SK-N-SH treated with all-trans-retinoic acid at 6 μM for 48 hours (cell line): ENCODE measurements around the gene SPR.

Experiments used
- ATAC-seq: fragments of 200-7000 bp; cut with Tn5 transposase; 3 replicates; pipeline ENCODE4 v1.9.1; 2020; ENCODE audit warnings: mild to moderate bottlenecking, moderate library complexity
- BACH2 ChIP-seq: fragments of 250-450 bp; sonication (Bioruptor Pico); IDR thresholded peaks from 2 replicates; pipeline ENCODE4 v1.9.0; 2021; ENCODE audit warnings: mild to moderate bottlenecking, borderline replicate concordance
- GLIS3 ChIP-seq: fragments of 250-450 bp; sonication (Bioruptor Pico); IDR thresholded peaks from 2 replicates; pipeline ENCODE4 v1.5.0; 2020; ENCODE audit warnings: mild to moderate bottlenecking, moderate library complexity
- ISL1 ChIP-seq: fragments of 250-450 bp; sonication (Bioruptor Pico); IDR thresholded peaks from 2 replicates; pipeline ENCODE4 v2.1.2; 2022; ENCODE audit warnings: mild to moderate bottlenecking, moderate library complexity
- OSR1 ChIP-seq: fragments of 250-450 bp; sonication (Bioruptor Pico); IDR thresholded peaks from 2 replicates; pipeline ENCODE4 v1.8.0; 2022; ENCODE audit warnings: moderate library complexity, mild to moderate bottlenecking, inconsistent platforms
- PPARA ChIP-seq: fragments of 250-450 bp; sonication (Bioruptor Pico); IDR thresholded peaks from 2 replicates; pipeline ENCODE4 v1.5.0; 2020; ENCODE audit warnings: mild to moderate bottlenecking, borderline replicate concordance
- RARB ChIP-seq: fragments of 250-450 bp; sonication (Bioruptor Pico); IDR thresholded peaks from 2 replicates; pipeline ENCODE4 v1.8.0; 2021; ENCODE audit warnings: mild to moderate bottlenecking, moderate library complexity
- SNAI2 ChIP-seq: fragments of 250-450 bp; sonication (Bioruptor Pico); IDR thresholded peaks from 2 replicates; pipeline ENCODE4 v1.5.0; 2020; ENCODE audit warnings: mild to moderate bottlenecking, moderate library complexity
- TCF4 ChIP-seq: fragments of 250-450 bp; sonication (Bioruptor Pico); IDR thresholded peaks from 2 replicates; pipeline ENCODE4 v1.8.0; 2021; ENCODE audit warnings: mild to moderate bottlenecking, moderate library complexity, borderline replicate concordance
- TOX ChIP-seq: fragments of 250-450 bp; sonication (Bioruptor Pico); IDR thresholded peaks from 2 replicates; pipeline ENCODE4 v1.8.0; 2021; ENCODE audit warnings: mild to moderate bottlenecking, moderate library complexity, borderline replicate concordance
- ZFP3 ChIP-seq: fragments of 250-450 bp; sonication (Bioruptor Pico); IDR thresholded peaks from 2 replicates; pipeline ENCODE4 v1.5.0; 2020; ENCODE audit warnings: mild to moderate bottlenecking, moderate library complexity
- ZNF565 ChIP-seq: fragments of 450-650 bp; formaldehyde crosslinking; conservative IDR thresholded peaks from 2 replicates; pipeline ENCODE4 v1.5.0; 2020; ENCODE audit warnings: low read depth, mild to moderate bottlenecking, moderate library complexity
- ZNF70 ChIP-seq: fragments of 450-650 bp; formaldehyde crosslinking; IDR thresholded peaks from 2 replicates; pipeline ENCODE4 v1.5.0; 2020; ENCODE audit warnings: mild to moderate bottlenecking, moderate library complexity
- TF ChIP-seq, protein P1 (sequence below): fragments of 250-450 bp; sonication (Bioruptor Pico); IDR thresholded peaks from 2 replicates; pipeline ENCODE4 v1.5.1; 2020; ENCODE audit warnings: low read depth, mild to moderate bottlenecking, moderate library complexity
- TF ChIP-seq, protein P2 (sequence below): fragments of 250-450 bp; sonication (Bioruptor Pico); IDR thresholded peaks from 2 replicates; pipeline ENCODE4 v1.5.1; 2021; ENCODE audit warnings: mild to moderate bottlenecking, moderate library complexity
- TF ChIP-seq, protein P3 (sequence below): fragments of 250-450 bp; sonication (Bioruptor Pico); IDR thresholded peaks from 2 replicates; pipeline ENCODE4 v1.5.0; 2020; ENCODE audit warnings: mild to moderate bottlenecking, moderate library complexity
- TF ChIP-seq, protein P4 (sequence below): fragments of 250-450 bp; sonication (Bioruptor Pico); IDR thresholded peaks from 2 replicates; pipeline ENCODE4 v1.8.0; 2020; ENCODE audit warnings: mild to moderate bottlenecking, moderate library complexity, borderline replicate concordance

SPR gene

DNA sequence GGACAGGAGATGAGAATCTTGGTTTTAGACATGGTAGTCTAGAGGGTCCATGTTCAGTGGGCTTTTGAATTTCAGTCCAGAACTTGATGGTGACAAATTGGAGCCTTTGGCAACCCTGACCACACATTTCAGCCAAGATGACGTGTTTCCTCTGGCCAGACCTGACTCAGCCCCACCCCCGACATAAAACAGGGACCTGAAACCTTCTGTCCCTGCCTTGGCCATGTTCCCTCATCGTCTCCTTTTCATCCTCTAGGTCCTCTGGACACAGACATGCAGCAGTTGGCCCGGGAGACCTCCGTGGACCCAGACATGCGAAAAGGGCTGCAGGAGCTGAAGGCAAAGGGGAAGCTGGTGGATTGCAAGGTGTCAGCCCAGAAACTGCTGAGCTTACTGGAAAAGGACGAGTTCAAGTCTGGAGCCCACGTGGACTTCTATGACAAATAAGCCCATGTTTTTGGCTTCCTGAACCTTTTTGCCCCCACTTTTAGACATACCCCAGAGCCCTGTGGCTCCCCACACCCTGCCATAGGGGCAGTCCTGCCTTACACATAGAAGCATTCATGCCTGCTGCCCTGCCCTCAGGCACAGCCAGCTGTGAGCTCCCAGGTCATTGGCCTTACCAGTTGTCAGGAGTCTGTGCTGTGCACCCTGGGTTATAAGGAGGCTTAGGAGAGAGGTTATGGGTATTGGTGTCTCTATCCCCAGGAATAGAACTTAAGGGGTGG, 4.0 kb downstream of the SPR start:
- no peak for ATAC-seq
- TF ChIP-seq ZNF565 (CRISPR knock-in tag) (no peak), PPARA (CRISPR knock-in tag) (no peak), SNAI2 (no peak)
- TF ChIP-seq, protein P1, sequence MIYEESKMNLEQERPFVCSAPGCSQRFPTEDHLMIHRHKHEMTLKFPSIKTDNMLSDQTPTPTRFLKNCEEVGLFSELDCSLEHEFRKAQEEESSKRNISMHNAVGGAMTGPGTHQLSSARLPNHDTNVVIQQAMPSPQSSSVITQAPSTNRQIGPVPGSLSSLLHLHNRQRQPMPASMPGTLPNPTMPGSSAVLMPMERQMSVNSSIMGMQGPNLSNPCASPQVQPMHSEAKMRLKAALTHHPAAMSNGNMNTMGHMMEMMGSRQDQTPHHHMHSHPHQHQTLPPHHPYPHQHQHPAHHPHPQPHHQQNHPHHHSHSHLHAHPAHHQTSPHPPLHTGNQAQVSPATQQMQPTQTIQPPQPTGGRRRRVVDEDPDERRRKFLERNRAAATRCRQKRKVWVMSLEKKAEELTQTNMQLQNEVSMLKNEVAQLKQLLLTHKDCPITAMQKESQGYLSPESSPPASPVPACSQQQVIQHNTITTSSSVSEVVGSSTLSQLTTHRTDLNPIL (CRISPR knock-in tag) = no peak
- TF ChIP-seq, protein P2, sequence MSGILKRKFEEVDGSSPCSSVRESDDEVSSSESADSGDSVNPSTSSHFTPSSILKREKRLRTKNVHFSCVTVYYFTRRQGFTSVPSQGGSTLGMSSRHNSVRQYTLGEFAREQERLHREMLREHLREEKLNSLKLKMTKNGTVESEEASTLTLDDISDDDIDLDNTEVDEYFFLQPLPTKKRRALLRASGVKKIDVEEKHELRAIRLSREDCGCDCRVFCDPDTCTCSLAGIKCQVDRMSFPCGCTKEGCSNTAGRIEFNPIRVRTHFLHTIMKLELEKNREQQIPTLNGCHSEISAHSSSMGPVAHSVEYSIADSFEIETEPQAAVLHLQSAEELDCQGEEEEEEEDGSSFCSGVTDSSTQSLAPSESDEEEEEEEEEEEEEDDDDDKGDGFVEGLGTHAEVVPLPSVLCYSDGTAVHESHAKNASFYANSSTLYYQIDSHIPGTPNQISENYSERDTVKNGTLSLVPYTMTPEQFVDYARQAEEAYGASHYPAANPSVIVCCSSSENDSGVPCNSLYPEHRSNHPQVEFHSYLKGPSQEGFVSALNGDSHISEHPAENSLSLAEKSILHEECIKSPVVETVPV (CRISPR knock-in tag) = no peak

DNA sequence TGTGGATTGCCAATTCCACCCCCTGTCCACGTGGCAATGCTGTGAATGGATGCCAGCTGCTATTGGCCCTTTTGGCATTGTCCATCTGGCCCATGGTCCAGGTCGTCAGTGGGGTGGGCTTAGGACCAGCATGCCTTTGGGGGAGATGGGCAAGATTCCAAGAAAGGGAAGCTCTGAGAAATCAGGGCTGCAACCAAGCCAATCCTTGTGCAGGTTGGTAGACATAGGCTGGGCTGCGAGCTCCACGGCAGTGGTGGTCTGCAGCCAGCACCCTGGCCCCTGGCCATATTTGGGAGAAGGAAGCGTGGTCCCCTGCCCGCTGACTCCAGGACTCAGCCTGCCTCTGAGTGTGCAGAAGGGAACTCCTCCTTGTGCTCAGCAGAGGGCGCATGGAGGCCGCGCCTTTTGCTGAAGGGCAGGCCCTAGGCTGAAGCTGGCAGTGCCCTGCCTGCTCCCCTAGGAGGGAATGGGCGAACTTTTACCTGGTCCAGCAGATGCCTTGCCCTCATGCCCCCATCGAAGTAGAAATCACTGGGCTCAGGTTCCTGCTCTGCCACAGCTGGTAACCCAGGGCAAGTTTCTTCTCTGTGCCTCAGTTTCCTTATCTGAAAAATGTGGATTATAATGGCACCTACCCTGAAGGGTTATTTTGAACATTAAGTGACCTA, 5.4 kb downstream of the SPR start:
- peak; percentile 93 for ATAC-seq
- TF ChIP-seq, protein P3, sequence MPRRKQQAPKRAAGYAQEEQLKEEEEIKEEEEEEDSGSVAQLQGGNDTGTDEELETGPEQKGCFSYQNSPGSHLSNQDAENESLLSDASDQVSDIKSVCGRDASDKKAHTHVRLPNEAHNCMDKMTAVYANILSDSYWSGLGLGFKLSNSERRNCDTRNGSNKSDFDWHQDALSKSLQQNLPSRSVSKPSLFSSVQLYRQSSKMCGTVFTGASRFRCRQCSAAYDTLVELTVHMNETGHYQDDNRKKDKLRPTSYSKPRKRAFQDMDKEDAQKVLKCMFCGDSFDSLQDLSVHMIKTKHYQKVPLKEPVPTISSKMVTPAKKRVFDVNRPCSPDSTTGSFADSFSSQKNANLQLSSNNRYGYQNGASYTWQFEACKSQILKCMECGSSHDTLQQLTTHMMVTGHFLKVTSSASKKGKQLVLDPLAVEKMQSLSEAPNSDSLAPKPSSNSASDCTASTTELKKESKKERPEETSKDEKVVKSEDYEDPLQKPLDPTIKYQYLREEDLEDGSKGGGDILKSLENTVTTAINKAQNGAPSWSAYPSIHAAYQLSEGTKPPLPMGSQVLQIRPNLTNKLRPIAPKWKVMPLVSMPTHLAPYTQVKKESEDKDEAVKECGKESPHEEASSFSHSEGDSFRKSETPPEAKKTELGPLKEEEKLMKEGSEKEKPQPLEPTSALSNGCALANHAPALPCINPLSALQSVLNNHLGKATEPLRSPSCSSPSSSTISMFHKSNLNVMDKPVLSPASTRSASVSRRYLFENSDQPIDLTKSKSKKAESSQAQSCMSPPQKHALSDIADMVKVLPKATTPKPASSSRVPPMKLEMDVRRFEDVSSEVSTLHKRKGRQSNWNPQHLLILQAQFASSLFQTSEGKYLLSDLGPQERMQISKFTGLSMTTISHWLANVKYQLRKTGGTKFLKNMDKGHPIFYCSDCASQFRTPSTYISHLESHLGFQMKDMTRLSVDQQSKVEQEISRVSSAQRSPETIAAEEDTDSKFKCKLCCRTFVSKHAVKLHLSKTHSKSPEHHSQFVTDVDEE (CRISPR knock-in tag) = no peak
- TF ChIP-seq, protein P4, sequence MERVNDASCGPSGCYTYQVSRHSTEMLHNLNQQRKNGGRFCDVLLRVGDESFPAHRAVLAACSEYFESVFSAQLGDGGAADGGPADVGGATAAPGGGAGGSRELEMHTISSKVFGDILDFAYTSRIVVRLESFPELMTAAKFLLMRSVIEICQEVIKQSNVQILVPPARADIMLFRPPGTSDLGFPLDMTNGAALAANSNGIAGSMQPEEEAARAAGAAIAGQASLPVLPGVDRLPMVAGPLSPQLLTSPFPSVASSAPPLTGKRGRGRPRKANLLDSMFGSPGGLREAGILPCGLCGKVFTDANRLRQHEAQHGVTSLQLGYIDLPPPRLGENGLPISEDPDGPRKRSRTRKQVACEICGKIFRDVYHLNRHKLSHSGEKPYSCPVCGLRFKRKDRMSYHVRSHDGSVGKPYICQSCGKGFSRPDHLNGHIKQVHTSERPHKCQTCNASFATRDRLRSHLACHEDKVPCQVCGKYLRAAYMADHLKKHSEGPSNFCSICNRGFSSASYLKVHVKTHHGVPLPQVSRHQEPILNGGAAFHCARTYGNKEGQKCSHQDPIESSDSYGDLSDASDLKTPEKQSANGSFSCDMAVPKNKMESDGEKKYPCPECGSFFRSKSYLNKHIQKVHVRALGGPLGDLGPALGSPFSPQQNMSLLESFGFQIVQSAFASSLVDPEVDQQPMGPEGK (CRISPR knock-in tag) = no peak
- no peak for TF ChIP-seq RARB (CRISPR knock-in tag)
- TF ChIP-seq TOX (CRISPR knock-in tag) = no peak
- TF ChIP-seq BACH2 (CRISPR knock-in tag) = no peak
- TF ChIP-seq ZNF70 (CRISPR knock-in tag) = no peak
- no peak for TF ChIP-seq TCF4
- TF ChIP-seq ZFP3 (CRISPR knock-in tag) = no peak
- no peak for TF ChIP-seq OSR1 (CRISPR knock-in tag)
- TF ChIP-seq PPARA (CRISPR knock-in tag) = no peak
- no peak for TF ChIP-seq ISL1 (CRISPR knock-in tag)
- TF ChIP-seq GLIS3 = no peak

DNA sequence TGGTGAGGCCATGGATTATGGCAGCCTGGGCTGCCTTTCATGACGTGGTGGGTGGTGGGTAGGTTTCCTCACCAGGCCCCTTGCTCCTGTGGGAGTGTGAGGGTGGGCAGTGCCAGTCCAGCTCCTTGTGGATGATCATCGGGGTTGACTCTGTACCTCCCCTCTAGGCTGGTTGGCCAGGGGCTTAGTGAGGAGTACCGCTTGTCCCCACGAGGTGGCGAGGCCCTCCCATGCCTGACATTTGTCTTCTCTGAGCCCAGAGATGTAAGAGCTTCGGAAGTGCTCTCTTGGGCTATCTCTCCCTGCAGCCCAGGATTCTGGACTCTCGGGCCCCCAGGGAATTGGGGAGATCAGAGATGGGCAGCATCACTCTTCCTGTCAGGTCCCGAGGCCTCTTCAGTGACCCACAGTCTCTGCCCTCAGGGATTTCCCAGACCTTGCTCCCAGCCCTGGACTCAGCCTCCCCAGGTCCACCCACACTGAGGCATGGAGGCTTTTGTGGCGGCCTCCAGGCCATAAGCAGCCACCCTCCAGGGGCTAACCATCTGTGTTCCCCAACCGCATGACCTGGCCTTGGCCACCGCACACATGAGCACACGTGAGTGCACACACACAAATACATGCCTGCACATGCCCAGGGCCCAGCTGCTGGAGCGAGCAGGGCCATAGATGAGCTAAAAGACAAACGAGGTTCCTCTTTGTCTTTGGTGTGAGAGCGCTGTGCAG, 6.5 kb downstream of the SPR start:
- TF ChIP-seq, protein P4 (CRISPR knock-in tag) = no peak
- TF ChIP-seq, protein P2 (CRISPR knock-in tag) = no peak
- no peak for TF ChIP-seq BACH2 (CRISPR knock-in tag)
- no peak for TF ChIP-seq TCF4
- TF ChIP-seq ISL1 (CRISPR knock-in tag) = no peak
- TF ChIP-seq, protein P1 (CRISPR knock-in tag) = no peak
- TF ChIP-seq ZNF70 (CRISPR knock-in tag) = no peak
- TF ChIP-seq SNAI2 = no peak
- ATAC-seq = peak; percentile 92
